Measurements from ENCODE around the gene ARL6.
"Not testable (repeated sequence)": the region's sequence is repeated elsewhere in the genome, so short reads cannot be mapped to it uniquely, and the experiment has no call there.

Gene ARL6

GRCh38 chr3:97821774-97822358 lies 57.3 kb downstream of the ARL6 start, which contains the start of gene CRYBG3:
Gene CRYBG3, plus strand, starts transcription at chr3:97822011. Its CDS starts 196 bp downstream, at chr3:97822207.
- no peak for FAIRE-seq

- no peak for FAIRE-seq
Observed at GRCh38 chr3:97822359-97822775, 57.8 kb downstream of the ARL6 start.

- FAIRE-seq: no peak
Observed at GRCh38 chr3:97823046-97824004, 58.8 kb downstream of the ARL6 start.

- no peak for FAIRE-seq
Observed at GRCh38 chr3:97825101-97825500, 60.5 kb downstream of the ARL6 start.

- no peak for FAIRE-seq
Observed at GRCh38 chr3:97827741-97828471, 63.3 kb downstream of the ARL6 start.

GRCh38 chr3:97829198-97829597 lies 64.6 kb downstream of the ARL6 start:
- no peak for FAIRE-seq

- no peak for FAIRE-seq
Observed at GRCh38 chr3:97830638-97831037, 66.1 kb downstream of the ARL6 start.

- FAIRE-seq: no peak
Observed at GRCh38 chr3:97831140-97831539, 66.6 kb downstream of the ARL6 start.

GRCh38 chr3:97833184-97833583 lies 68.6 kb downstream of the ARL6 start:
- FAIRE-seq: not testable (repeated sequence)

GRCh38 chr3:97835761-97836160 lies 71.2 kb downstream of the ARL6 start:
- no peak for FAIRE-seq

- FAIRE-seq: no peak
Observed at GRCh38 chr3:97838393-97838792, 73.8 kb downstream of the ARL6 start.

GRCh38 chr3:97839944-97840343 lies 75.4 kb downstream of the ARL6 start:
- FAIRE-seq: peak; percentile 14

- FAIRE-seq: no peak
Observed at GRCh38 chr3:97841304-97841703, 76.7 kb downstream of the ARL6 start.

GRCh38 chr3:97841956-97842355 lies 77.4 kb downstream of the ARL6 start:
- no peak for FAIRE-seq

- FAIRE-seq: no peak
Observed at GRCh38 chr3:97848779-97849178, 84.2 kb downstream of the ARL6 start.
